GM20000 (cell line): ENCODE measurements around the gene TIMM44.

Experiments
- DNase-seq: peaks from one replicate; pipeline ENCODE4 v3.0.0; 2012; ENCODE audit warnings: low spot score
- TF ChIP-seq, protein P1 (sequence below): IDR thresholded peaks from 2 replicates; pipeline ENCODE4 v1.5.1; 2012; ENCODE audit warnings: mild to moderate bottlenecking, control low read depth; ENCODE audit errors: extremely low read depth, missing control alignments

TIMM44 gene

DNA sequence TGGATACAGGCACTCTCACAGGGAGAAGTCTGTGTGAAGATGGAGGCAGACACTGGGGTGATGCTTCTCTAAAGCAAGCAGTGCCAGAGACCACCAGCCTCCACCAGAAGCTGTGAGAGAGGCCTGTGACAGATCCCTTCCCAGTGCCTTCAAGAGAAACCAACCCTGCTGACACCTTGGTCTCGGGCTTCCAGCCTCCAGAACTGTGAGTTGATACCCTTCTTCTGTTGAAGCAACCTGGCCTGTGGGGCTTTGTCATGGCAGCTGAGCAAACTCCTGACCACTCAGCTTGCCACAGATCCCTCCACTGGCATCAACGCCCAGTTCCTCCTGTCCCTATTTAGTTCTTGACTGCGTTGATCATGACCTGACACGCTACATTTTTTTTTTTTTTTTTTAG lies 33.0 kb upstream of the TIMM44 start:
- no peak for DNase-seq
- TF ChIP-seq, protein P1, sequence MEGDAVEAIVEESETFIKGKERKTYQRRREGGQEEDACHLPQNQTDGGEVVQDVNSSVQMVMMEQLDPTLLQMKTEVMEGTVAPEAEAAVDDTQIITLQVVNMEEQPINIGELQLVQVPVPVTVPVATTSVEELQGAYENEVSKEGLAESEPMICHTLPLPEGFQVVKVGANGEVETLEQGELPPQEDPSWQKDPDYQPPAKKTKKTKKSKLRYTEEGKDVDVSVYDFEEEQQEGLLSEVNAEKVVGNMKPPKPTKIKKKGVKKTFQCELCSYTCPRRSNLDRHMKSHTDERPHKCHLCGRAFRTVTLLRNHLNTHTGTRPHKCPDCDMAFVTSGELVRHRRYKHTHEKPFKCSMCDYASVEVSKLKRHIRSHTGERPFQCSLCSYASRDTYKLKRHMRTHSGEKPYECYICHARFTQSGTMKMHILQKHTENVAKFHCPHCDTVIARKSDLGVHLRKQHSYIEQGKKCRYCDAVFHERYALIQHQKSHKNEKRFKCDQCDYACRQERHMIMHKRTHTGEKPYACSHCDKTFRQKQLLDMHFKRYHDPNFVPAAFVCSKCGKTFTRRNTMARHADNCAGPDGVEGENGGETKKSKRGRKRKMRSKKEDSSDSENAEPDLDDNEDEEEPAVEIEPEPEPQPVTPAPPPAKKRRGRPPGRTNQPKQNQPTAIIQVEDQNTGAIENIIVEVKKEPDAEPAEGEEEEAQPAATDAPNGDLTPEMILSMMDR, result no peak

DNA sequence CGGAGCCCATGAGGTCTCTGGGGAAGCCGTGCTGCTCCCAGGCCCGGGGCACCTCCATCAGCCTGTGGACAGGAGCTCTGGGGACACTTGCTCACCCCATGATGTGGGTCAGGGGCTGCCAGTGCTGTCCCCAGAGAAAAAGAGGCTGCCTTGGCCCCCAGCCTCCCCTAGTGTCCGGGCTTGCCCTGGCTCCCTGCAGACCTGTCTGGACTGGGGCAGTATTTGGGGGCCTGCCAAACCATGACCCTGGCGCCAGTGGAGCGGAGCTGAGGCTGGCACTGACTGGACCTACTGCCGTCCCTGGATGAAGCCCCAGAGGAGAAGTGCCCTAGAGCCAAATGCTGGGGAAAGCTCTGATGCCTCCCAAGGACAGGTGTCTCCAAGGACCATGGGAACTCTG lies 31.6 kb upstream of the TIMM44 start:
- TF ChIP-seq, protein P1, result no peak
- DNase-seq, result no peak

DNA sequence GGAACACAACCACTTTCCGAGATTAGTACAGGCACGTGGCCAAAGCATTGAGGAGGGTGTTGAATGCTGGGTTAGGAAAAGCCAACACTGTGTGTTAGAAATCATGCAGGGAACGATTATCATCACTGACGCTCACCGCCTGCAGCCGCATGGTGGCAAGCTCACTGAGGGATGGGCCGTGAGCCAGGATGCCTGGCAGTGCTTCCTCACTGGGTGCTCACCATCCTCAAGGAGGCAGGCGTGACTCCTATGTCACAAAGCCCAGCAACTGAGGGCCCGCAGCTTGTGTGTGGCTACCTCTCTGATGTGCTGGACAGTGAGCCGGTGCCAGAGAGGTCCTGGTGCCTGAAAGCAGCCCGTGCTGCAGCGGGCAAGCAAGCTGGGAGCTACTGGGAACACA lies 30.4 kb upstream of the TIMM44 start:
- TF ChIP-seq, protein P1, result no peak
- no peak for DNase-seq

DNA sequence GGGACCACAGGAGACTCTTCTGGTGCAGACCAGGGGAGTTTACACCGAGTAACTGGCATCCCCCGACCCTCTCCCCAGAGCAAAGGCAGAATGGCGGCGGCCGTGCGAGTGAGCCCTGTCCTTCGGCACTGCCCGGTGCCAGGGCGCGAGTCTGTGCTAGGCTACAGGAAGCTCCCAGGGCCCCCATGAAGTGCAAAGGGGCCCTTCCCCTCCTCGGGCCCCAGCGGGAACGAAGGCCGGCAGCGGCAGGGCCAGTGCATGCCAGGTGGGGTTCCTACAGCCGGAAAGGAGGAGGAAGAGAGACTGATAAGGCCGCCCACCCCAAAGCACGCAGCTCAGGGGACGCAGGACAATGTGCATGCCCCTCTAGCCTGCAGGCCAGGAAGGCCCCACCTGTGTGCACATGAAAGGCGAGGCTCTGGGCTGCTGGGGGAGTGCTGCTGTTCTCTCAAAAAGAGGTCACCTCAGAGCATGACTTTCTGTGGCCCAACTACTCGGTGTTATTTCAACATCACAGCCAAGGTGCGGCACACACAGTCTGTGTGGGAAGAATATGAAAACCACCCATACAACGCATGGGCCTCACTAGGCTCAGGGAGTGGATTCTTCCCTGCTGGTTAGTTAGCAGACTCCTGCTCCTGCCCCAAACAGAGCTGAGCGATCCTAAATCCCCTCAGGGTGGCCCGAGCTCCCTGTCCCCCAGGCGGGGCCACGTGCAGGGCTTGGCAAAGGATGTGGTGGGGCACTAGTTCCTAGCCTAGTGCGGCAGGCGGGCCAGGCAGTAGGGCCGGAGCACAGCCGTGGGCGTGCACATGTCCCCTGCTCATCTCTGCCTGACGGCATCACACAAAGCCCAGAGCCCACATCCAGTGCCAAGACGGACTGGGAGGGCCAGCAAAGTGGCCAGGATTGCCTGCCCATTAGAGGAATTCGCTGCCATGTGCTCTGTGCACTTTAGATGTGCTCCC lies 28.4 kb upstream of the TIMM44 start:
- no peak for DNase-seq
- TF ChIP-seq, protein P1, result no peak

DNA sequence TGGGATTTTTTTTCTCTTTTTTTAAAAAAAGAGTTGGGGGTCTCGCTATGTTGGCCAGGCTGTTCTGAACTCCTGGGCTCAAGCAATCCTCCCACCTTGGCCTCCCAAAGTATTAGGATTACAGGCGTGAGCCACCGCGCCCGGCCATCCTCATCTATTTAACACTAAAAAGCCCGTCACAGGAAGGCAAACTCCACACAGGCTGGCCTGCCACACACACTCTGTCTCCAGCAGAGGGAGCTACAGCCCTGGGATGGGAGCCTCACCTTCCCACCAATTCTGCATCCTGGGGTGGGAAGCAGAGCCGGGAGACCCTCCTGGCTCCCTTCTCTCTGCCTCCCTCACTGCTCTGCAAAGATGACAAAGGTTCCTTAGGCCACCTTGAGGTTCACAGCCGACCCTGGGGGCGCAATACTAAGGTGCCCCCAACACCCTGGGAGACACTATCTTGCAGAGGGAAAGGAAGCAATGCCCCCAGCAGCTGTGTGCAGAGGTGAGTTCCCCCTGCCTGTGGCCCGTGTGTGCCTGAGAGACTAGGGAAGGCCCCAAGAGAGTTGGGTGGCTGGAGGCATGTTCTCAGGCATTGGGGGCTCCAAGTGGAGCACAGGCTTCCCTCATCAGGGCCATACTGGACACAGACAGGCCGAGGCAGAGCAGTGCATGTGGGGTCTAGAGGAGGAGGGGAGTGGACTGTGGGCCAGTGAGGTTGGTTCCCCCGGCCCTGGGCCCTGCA lies 27.4 kb upstream of the TIMM44 start:
- DNase-seq, result peak; percentile 68
- TF ChIP-seq, protein P1, result peak; percentile 79

DNA sequence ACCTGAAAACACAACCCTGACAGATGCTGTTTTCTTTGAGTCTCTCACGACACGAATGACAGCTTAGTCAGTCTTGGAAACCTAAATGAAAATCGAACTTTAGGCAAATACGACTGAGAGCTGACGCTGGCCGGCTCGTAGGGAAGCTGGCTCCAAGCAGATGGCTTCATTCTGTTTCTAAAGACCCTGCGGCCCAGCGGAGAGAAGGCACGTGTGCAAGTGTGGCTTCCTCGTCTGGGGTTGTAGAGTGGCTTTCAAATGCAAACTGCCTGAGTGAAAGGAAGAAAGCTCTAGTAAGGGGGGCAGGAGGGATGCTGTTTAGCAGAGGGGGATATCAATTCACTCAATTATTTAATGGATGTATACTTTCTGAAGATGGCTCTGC lies 26.1 kb upstream of the TIMM44 start:
- TF ChIP-seq, protein P1, result no peak
- DNase-seq, result no peak
